ENCODE data around the gene PROCA1. TPM values are rescaled to one million over a fixed set of nuclear protein-coding genes. Genes with fewer than 3 reads are reported as not detected.
A peak's percentile ranks its signal among the peaks of the same experiment; 100 is the strongest.
"Not testable (repeated sequence)": the region's sequence is repeated elsewhere in the genome, so short reads cannot be mapped to it uniquely, and the experiment has no call there.

PROCA1 gene
- total RNA-seq, 1 donor from 2014 or later = 12.5 TPM

- H3K4me1 ChIP-seq = peaks cover 42% of the 10 kb centered on the region
- H3K27me3 ChIP-seq = no peaks in the 10 kb centered on the region
- TF ChIP-seq EZH2 (IDR thresholded peaks at IDR 0.05) (no peak), CTCF (IDR thresholded peaks at IDR 0.05) (no peak), EZH2phosphoT487 (IDR thresholded peaks at IDR 0.05) (no peak)
- peaks cover 88% of the 10 kb centered on the region for H3F3A ChIP-seq (ENCODE audit: low read depth)
- H3K9me3 Mint-ChIP-seq = no peaks in the 10 kb centered on the region
- H4K20me1 ChIP-seq (ENCODE audit: low read depth) = peaks cover 58% of the 10 kb centered on the region
- DNase-seq (ENCODE audit: low spot score) = no peak
- peak overlapping the region; percentile 4 for H3K4me3 ChIP-seq
- peaks cover 61% of the 10 kb centered on the region for H3K4me1 Mint-ChIP-seq
- peaks cover 26% of the 10 kb centered on the region for H3K36me3 Mint-ChIP-seq
- peak overlapping the region; percentile 32 for H3K4me2 ChIP-seq
- H3K27ac Mint-ChIP-seq = no peak overlapping the region
- no peak overlapping the region for H3K9ac ChIP-seq
- H3K27me3 Mint-ChIP-seq (ENCODE audit: insufficient read depth, low read depth) = peaks cover 6% of the 10 kb centered on the region
- H2AFZ ChIP-seq (replicated peaks) = no peak overlapping the region
- H3K4me3 Mint-ChIP-seq = peak overlapping the region; percentile 41
- no peak overlapping the region for H3K27ac ChIP-seq
- H3K9me3 ChIP-seq (ENCODE audit: low read depth) = no peaks in the 10 kb centered on the region
- H3K36me3 ChIP-seq = peaks cover 7% of the 10 kb centered on the region
- H3K79me2 ChIP-seq (ENCODE audit: low read depth) = peaks cover 53% of the 10 kb centered on the region
Observed at GRCh38 chr17:28722417-28723158, 10.9 kb upstream of the PROCA1 start.

- not testable (repeated sequence) for DNase-seq (ENCODE audit: low spot score); H3K27ac Mint-ChIP-seq; H3K27ac ChIP-seq; H3K9me3 ChIP-seq (ENCODE audit: low read depth); H3K27me3 Mint-ChIP-seq (ENCODE audit: insufficient read depth, low read depth); H2AFZ ChIP-seq (replicated peaks); H3K27me3 ChIP-seq; H3K9me3 Mint-ChIP-seq; H3K36me3 ChIP-seq
- Histone ChIP-seq H3K9ac (peak overlapping the region; percentile 87), H3F3A (ENCODE audit: low read depth) (peaks cover 80% of the 10 kb centered on the region), H4K20me1 (ENCODE audit: low read depth) (peaks cover 58% of the 10 kb centered on the region), H3K4me1 (peaks cover 49% of the 10 kb centered on the region), H3K79me2 (ENCODE audit: low read depth) (peaks cover 66% of the 10 kb centered on the region), H3K4me2 (peak overlapping the region; percentile 99), H3K4me3 (peak overlapping the region; percentile 88)
- peak overlapping the region; percentile 97 for H3K4me3 Mint-ChIP-seq
- peaks cover 66% of the 10 kb centered on the region for H3K4me1 Mint-ChIP-seq
- H3K36me3 Mint-ChIP-seq = peaks cover 26% of the 10 kb centered on the region
Observed at GRCh38 chr17:28720997-28721329, 9.3 kb upstream of the PROCA1 start.

GRCh38 chr17:28720247-28720996 lies 8.7 kb upstream of the PROCA1 start:
- no peaks in the 10 kb centered on the region for H3K9me3 Mint-ChIP-seq
- H3K36me3 Mint-ChIP-seq = peaks cover 30% of the 10 kb centered on the region
- peaks cover 46% of the 10 kb centered on the region for H3K4me1 ChIP-seq
- H3K27me3 Mint-ChIP-seq (ENCODE audit: insufficient read depth, low read depth) = peaks cover 6% of the 10 kb centered on the region
- H3K27ac Mint-ChIP-seq = peak overlapping the region; percentile 97
- peaks cover 74% of the 10 kb centered on the region for H3F3A ChIP-seq (ENCODE audit: low read depth)
- H3K9me3 ChIP-seq (ENCODE audit: low read depth) = no peaks in the 10 kb centered on the region
- DNase-seq (ENCODE audit: low spot score) = no peak
- peak; percentile 41 for TF ChIP-seq CTCF (IDR thresholded peaks at IDR 0.05)
- TF ChIP-seq EZH2phosphoT487 (IDR thresholded peaks at IDR 0.05) = no peak
- H4K20me1 ChIP-seq (ENCODE audit: low read depth) = peaks cover 55% of the 10 kb centered on the region
- peaks cover 7% of the 10 kb centered on the region for H3K36me3 ChIP-seq
- H3K9ac ChIP-seq = peak overlapping the region; percentile 87
- peaks cover 68% of the 10 kb centered on the region for H3K4me1 Mint-ChIP-seq
- H3K4me2 ChIP-seq = peak overlapping the region; percentile 99
- H3K4me3 ChIP-seq = peak overlapping the region; percentile 88
- H3K4me3 Mint-ChIP-seq = peak overlapping the region; percentile 97
- H3K79me2 ChIP-seq (ENCODE audit: low read depth) = peaks cover 71% of the 10 kb centered on the region
- H3K27me3 ChIP-seq = no peaks in the 10 kb centered on the region
- H2AFZ ChIP-seq (replicated peaks) = peak overlapping the region; percentile 28
- peak overlapping the region; percentile 19 for H3K27ac ChIP-seq

- H3K4me1 Mint-ChIP-seq = peaks cover 59% of the 10 kb centered on the region
- Histone ChIP-seq H3F3A (ENCODE audit: low read depth) (peaks cover 62% of the 10 kb centered on the region), H3K4me2 (peak overlapping the region; percentile 99), H3K79me2 (ENCODE audit: low read depth) (peaks cover 63% of the 10 kb centered on the region), H3K9ac (no peak overlapping the region), H3K27me3 (no peaks in the 10 kb centered on the region), H4K20me1 (ENCODE audit: low read depth) (peaks cover 41% of the 10 kb centered on the region), H3K9me3 (ENCODE audit: low read depth) (no peaks in the 10 kb centered on the region), H2AFZ (replicated peaks) (no peak overlapping the region), H3K4me1 (peaks cover 38% of the 10 kb centered on the region), H3K36me3 (peaks cover 7% of the 10 kb centered on the region), H3K4me3 (peak overlapping the region; percentile 88), H3K27ac (peak overlapping the region; percentile 54)
- H3K9me3 Mint-ChIP-seq = no peaks in the 10 kb centered on the region
- TF ChIP-seq CTCF (IDR thresholded peaks at IDR 0.05) (no peak), EZH2phosphoT487 (IDR thresholded peaks at IDR 0.05) (no peak), EZH2 (IDR thresholded peaks at IDR 0.05) (no peak)
- peaks cover 6% of the 10 kb centered on the region for H3K27me3 Mint-ChIP-seq (ENCODE audit: insufficient read depth, low read depth)
- DNase-seq (ENCODE audit: low spot score) = no peak
- peak overlapping the region; percentile 97 for H3K27ac Mint-ChIP-seq
- peaks cover 43% of the 10 kb centered on the region for H3K36me3 Mint-ChIP-seq
- peak overlapping the region; percentile 97 for H3K4me3 Mint-ChIP-seq
Observed at GRCh38 chr17:28719021-28719433, 7.3 kb upstream of the PROCA1 start.
